ENCODE data around the gene MEF2B. TPM values are rescaled to one million over a fixed set of nuclear protein-coding genes. Genes with fewer than 3 reads are reported as not detected.

MEF2B gene
- polyA plus RNA-seq, 1 donor from 2014 or later = 0.22 TPM

GRCh38 chr19:19120308-19121231 is 49.5 kb downstream of the MEF2B start:
- no peak overlapping the region for H3K27ac ChIP-seq (ENCODE audit: low read length)
- H3K4me3 ChIP-seq (ENCODE audit: low read length) = no peak overlapping the region
- H3F3A ChIP-seq (ENCODE audit: insufficient read depth, low read length, poor library complexity, severe bottlenecking) = no peaks in the 10 kb centered on the region
- no peaks in the 10 kb centered on the region for H3K36me3 ChIP-seq (ENCODE audit: insufficient read depth, low read length)
- H3K9me3 ChIP-seq (ENCODE audit: low read length) = no peaks in the 10 kb centered on the region
- TF ChIP-seq, protein P1, sequence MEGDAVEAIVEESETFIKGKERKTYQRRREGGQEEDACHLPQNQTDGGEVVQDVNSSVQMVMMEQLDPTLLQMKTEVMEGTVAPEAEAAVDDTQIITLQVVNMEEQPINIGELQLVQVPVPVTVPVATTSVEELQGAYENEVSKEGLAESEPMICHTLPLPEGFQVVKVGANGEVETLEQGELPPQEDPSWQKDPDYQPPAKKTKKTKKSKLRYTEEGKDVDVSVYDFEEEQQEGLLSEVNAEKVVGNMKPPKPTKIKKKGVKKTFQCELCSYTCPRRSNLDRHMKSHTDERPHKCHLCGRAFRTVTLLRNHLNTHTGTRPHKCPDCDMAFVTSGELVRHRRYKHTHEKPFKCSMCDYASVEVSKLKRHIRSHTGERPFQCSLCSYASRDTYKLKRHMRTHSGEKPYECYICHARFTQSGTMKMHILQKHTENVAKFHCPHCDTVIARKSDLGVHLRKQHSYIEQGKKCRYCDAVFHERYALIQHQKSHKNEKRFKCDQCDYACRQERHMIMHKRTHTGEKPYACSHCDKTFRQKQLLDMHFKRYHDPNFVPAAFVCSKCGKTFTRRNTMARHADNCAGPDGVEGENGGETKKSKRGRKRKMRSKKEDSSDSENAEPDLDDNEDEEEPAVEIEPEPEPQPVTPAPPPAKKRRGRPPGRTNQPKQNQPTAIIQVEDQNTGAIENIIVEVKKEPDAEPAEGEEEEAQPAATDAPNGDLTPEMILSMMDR (IDR thresholded peaks at IDR 0.05; ENCODE audit: poor library complexity, severe bottlenecking) = no peak
- TF ChIP-seq EZH2 (IDR thresholded peaks at IDR 0.05; ENCODE audit: borderline replicate concordance, insufficient read depth, low read length, poor library complexity, severe bottlenecking) (no peak), POLR2AphosphoS5 (IDR thresholded peaks at IDR 0.05) (no peak), MXI1 (conservative IDR thresholded peaks at IDR 0.05; ENCODE audit: poor library complexity, severe bottlenecking) (no peak)
- H2AFZ ChIP-seq (ENCODE audit: low read depth, low read length) = no peak overlapping the region
- H3K4me2 ChIP-seq (ENCODE audit: low read length) = no peak overlapping the region
- no peaks in the 10 kb centered on the region for H3K27me3 ChIP-seq (ENCODE audit: insufficient read depth, low read depth, low read length)
- H3K9ac ChIP-seq (ENCODE audit: low read length) = no peak overlapping the region
- H3K79me2 ChIP-seq (replicated peaks; ENCODE audit: insufficient read depth, low read length) = no peaks in the 10 kb centered on the region
- H3K9me2 ChIP-seq (ENCODE audit: insufficient read depth, low read length) = no peaks in the 10 kb centered on the region
- H4K20me1 ChIP-seq (ENCODE audit: insufficient read depth) = no peaks in the 10 kb centered on the region

- Histone ChIP-seq H2AFZ (ENCODE audit: low read depth, low read length) (no peak overlapping the region), H3K4me2 (ENCODE audit: low read length) (no peak overlapping the region), H3K27me3 (ENCODE audit: insufficient read depth, low read depth, low read length) (no peaks in the 10 kb centered on the region), H3F3A (ENCODE audit: insufficient read depth, low read length, poor library complexity, severe bottlenecking) (no peaks in the 10 kb centered on the region), H3K9me3 (ENCODE audit: low read length) (no peaks in the 10 kb centered on the region), H4K20me1 (ENCODE audit: insufficient read depth) (no peaks in the 10 kb centered on the region), H3K9ac (ENCODE audit: low read length) (no peak overlapping the region), H3K9me2 (ENCODE audit: insufficient read depth, low read length) (no peaks in the 10 kb centered on the region), H3K79me2 (replicated peaks; ENCODE audit: insufficient read depth, low read length) (no peaks in the 10 kb centered on the region), H3K4me3 (ENCODE audit: low read length) (no peak overlapping the region), H3K27ac (ENCODE audit: low read length) (no peak overlapping the region), H3K36me3 (ENCODE audit: insufficient read depth, low read length) (no peaks in the 10 kb centered on the region)
- no peak for TF ChIP-seq EP300 (conservative IDR thresholded peaks at IDR 0.05; ENCODE audit: poor library complexity, severe bottlenecking)
- TF ChIP-seq, protein P2, sequence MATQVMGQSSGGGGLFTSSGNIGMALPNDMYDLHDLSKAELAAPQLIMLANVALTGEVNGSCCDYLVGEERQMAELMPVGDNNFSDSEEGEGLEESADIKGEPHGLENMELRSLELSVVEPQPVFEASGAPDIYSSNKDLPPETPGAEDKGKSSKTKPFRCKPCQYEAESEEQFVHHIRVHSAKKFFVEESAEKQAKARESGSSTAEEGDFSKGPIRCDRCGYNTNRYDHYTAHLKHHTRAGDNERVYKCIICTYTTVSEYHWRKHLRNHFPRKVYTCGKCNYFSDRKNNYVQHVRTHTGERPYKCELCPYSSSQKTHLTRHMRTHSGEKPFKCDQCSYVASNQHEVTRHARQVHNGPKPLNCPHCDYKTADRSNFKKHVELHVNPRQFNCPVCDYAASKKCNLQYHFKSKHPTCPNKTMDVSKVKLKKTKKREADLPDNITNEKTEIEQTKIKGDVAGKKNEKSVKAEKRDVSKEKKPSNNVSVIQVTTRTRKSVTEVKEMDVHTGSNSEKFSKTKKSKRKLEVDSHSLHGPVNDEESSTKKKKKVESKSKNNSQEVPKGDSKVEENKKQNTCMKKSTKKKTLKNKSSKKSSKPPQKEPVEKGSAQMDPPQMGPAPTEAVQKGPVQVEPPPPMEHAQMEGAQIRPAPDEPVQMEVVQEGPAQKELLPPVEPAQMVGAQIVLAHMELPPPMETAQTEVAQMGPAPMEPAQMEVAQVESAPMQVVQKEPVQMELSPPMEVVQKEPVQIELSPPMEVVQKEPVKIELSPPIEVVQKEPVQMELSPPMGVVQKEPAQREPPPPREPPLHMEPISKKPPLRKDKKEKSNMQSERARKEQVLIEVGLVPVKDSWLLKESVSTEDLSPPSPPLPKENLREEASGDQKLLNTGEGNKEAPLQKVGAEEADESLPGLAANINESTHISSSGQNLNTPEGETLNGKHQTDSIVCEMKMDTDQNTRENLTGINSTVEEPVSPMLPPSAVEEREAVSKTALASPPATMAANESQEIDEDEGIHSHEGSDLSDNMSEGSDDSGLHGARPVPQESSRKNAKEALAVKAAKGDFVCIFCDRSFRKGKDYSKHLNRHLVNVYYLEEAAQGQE (IDR thresholded peaks at IDR 0.05; ENCODE audit: borderline replicate concordance) = no peak
- TF ChIP-seq TAF1 (IDR thresholded peaks at IDR 0.05; ENCODE audit: low read depth) = no peak
- no peak for TF ChIP-seq MXI1 (conservative IDR thresholded peaks at IDR 0.05; ENCODE audit: poor library complexity, severe bottlenecking)
- TF ChIP-seq, protein P1 (IDR thresholded peaks at IDR 0.05; ENCODE audit: poor library complexity, severe bottlenecking) = no peak
- TF ChIP-seq POLR2AphosphoS5 (IDR thresholded peaks at IDR 0.05) = no peak
- TF ChIP-seq RAD21 (conservative IDR thresholded peaks at IDR 0.05) = no peak
- no peak for TF ChIP-seq EZH2 (IDR thresholded peaks at IDR 0.05; ENCODE audit: borderline replicate concordance, insufficient read depth, low read length, poor library complexity, severe bottlenecking)
- no peak for TF ChIP-seq SMC3 (conservative IDR thresholded peaks at IDR 0.05; ENCODE audit: poor library complexity)
Observed at GRCh38 chr19:19119325-19120237, 50.5 kb downstream of the MEF2B start.
